Caco-2 (cell line): ENCODE measurements around the gene ZNF787. TPM values are rescaled to one million over a fixed set of nuclear protein-coding genes. Genes with fewer than 3 reads are reported as not detected.
"Not testable (repeated sequence)": the region's sequence is repeated elsewhere in the genome, so short reads cannot be mapped to it uniquely, and the experiment has no call there.

Experiments used
- BruUV-seq: library from RNA; stranded (reverse); fragments of 400-500 nt; replicated peaks from 2 replicates; lab custom pipeline; 2021; lab: Mats Ljungman, UMichigan
- CTCF ChIA-PET: fragments of 300-600 bp; sonication (Branson Sonifier 250); formaldehyde crosslinking; loops from one replicate; lab custom pipeline; 2022; ENCODE audit warnings: antibody characterized with exemption; lab: Charles Lee
- POLR2A ChIA-PET: fragments of 300-600 bp; sonication (Branson Sonifier 250); formaldehyde crosslinking; loops from one replicate; lab custom pipeline; 2022; ENCODE audit warnings: antibody characterized with exemption; lab: Charles Lee
- DNase-seq, 2 experiments: peaks; one replicate each; pipeline versions ENCODE4 v3.0.0 to v3.0.0-alpha.2; 2020 to 2022
- H3K27me3 ChIP-seq: replicated peaks from 2 replicates; pipeline ENCODE4 v1.6.0; 2011; ENCODE audit warnings: low read length; ENCODE audit not compliant: control insufficient read depth, insufficient read depth
- H3K36me3 ChIP-seq: 2 replicates; pipeline ENCODE4 v1.5.1; 2011; ENCODE audit warnings: low read length; ENCODE audit not compliant: control insufficient read depth, insufficient read depth
- H3K4me1 ChIP-seq: fragments of 250-450 bp; sonication (Bioruptor Pico); 2 replicates; pipeline ENCODE4 v1.5.1; 2020; ENCODE audit warnings: mild to moderate bottlenecking
- H3K4me3 ChIP-seq: 2 replicates; pipeline ENCODE4 v1.5.1; 2011; ENCODE audit warnings: low read depth, mild to moderate bottlenecking, control low read depth, low read length
- H3K9me3 ChIP-seq: fragments of 250-450 bp; sonication (Bioruptor Pico); 2 replicates; pipeline ENCODE4 v1.5.1; 2020; ENCODE audit warnings: mild to moderate bottlenecking, moderate library complexity
- H3K27ac Mint-ChIP-seq: one replicate; pipeline ENCODE4 v1.8.0; 2022; ENCODE audit warnings: mixed read lengths; ENCODE audit not compliant: unreplicated experiment
- H3K27me3 Mint-ChIP-seq: one replicate; pipeline ENCODE4 v1.8.0; 2022; ENCODE audit warnings: mixed read lengths; ENCODE audit not compliant: insufficient read depth, unreplicated experiment
- H3K36me3 Mint-ChIP-seq: one replicate; pipeline ENCODE4 v1.8.0; 2022; ENCODE audit warnings: mild to moderate bottlenecking, mixed read lengths; ENCODE audit not compliant: insufficient read depth, unreplicated experiment
- H3K4me1 Mint-ChIP-seq: one replicate; pipeline ENCODE4 v1.8.0; 2022; ENCODE audit warnings: low read depth, mixed read lengths; ENCODE audit not compliant: unreplicated experiment
- H3K4me3 Mint-ChIP-seq: one replicate; pipeline ENCODE4 v1.8.0; 2022; ENCODE audit warnings: mild to moderate bottlenecking, moderate library complexity, mixed read lengths; ENCODE audit not compliant: unreplicated experiment
- H3K9me3 Mint-ChIP-seq: one replicate; pipeline ENCODE4 v1.8.0; 2022; ENCODE audit warnings: mixed read lengths; ENCODE audit not compliant: unreplicated experiment
- intact Hi-C: fragments of 100-400 bp; cut with micrococcal nuclease; formaldehyde crosslinking; loops from one replicate; pipeline ENCODE4 v1.10.0; 2022; ENCODE audit not compliant: unreplicated experiment
- total RNA-seq: library from RNA; stranded (reverse); gene quantifications from 2 replicates; pipeline ENCODE4 v1.2.3, GENCODE V29; 2022
- TF ChIP-seq, protein P1 (sequence below), 2 experiments: fragments of 200-600 bp in 1 of 2; IDR thresholded peaks; 1 replicate in 1 of 2; 2 replicates in 1 of 2; pipeline versions ENCODE4 v1.5.1 to v1.8.0; 2011 to 2022; ENCODE audit warnings: antibody characterized with exemption in 1 of 2, control low read depth in 1 of 2, inconsistent platforms in 1 of 2, low read depth in 1 of 2, low read length in 1 of 2, mild to moderate bottlenecking in 1 of 2, moderate library complexity in 1 of 2; ENCODE audit not compliant: insufficient read depth in 1 of 2, severe bottlenecking in 1 of 2, unreplicated experiment in 1 of 2

The ZNF787 gene
- total RNA-seq, 1 experiment from 2014 or later, result 60.0 TPM

DNA sequence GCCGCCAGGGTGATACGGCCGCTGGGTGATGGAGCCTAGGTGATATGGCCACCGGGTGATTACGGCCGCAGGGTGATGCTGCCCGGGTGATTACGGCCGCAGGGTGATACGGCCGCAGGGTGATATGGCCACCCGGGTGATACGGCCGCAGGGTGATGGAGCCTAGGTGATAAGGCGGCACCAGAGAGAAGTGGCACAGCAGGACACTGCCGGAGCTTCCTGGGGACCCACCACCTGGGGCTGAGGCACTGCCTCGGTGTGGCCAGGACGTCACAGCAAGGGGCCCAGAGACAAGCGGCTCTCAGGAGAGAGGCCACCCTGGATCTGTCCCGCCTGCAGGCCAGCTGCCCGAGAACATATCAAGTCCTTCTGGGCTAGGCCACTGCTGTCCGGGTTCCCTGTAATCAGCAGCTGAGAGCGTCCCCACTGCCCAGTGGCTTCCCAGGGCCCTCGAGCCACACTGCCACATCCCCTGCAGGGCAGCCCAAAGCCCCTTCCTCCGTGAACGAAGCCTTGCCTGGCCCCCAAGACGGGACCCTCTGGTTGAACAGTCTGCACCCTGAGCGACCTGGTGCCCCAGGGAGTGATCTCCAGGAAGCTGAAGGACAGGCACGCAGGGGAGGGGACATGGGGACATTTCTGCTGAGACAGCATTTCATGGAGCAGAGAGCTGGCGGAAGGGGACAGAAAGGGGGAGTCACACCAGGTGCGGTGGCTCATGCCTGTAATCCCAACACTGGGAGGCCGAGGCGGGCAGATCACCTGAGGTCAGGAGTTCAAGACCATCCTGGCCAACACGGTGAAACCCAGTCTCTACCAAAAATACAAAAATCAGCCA lies 22.1 kb downstream of the ZNF787 start:
- Histone ChIP-seq H3K9me3 (no peaks in the 10 kb centered on the region), H3K4me3 (no peak overlapping the region), H3K36me3 (peaks cover 4% of the 10 kb centered on the region), H3K27me3 (no peaks in the 10 kb centered on the region), H3K4me1 (no peaks in the 10 kb centered on the region)
- TF ChIP-seq, protein P1, sequence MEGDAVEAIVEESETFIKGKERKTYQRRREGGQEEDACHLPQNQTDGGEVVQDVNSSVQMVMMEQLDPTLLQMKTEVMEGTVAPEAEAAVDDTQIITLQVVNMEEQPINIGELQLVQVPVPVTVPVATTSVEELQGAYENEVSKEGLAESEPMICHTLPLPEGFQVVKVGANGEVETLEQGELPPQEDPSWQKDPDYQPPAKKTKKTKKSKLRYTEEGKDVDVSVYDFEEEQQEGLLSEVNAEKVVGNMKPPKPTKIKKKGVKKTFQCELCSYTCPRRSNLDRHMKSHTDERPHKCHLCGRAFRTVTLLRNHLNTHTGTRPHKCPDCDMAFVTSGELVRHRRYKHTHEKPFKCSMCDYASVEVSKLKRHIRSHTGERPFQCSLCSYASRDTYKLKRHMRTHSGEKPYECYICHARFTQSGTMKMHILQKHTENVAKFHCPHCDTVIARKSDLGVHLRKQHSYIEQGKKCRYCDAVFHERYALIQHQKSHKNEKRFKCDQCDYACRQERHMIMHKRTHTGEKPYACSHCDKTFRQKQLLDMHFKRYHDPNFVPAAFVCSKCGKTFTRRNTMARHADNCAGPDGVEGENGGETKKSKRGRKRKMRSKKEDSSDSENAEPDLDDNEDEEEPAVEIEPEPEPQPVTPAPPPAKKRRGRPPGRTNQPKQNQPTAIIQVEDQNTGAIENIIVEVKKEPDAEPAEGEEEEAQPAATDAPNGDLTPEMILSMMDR (IDR thresholded peaks at IDR 0.05; ENCODE audit: insufficient read depth in 1 of 2, low read depth in 1 of 2, low read length in 1 of 2, severe bottlenecking in 1 of 2, unreplicated experiment in 1 of 2), result no peak
- POLR2A ChIA-PET, result no interaction called here
- H3K9me3 Mint-ChIP-seq, result no peaks in the 10 kb centered on the region
- no TSS peak for BruUV-seq
- intact Hi-C loops, result no loop called here
- H3K36me3 Mint-ChIP-seq, result peaks cover 74% of the 10 kb centered on the region
- no peaks in the 10 kb centered on the region for H3K4me1 Mint-ChIP-seq
- no peak for DNase-seq
- CTCF ChIA-PET, result no interaction called here
- H3K27ac Mint-ChIP-seq, result no peak overlapping the region
- H3K4me3 Mint-ChIP-seq, result no peak overlapping the region
- H3K27me3 Mint-ChIP-seq, result no peaks in the 10 kb centered on the region

- H3K36me3 ChIP-seq, DNase-seq, H3K4me1 ChIP-seq, H3K9me3 Mint-ChIP-seq, CTCF ChIA-PET, intact Hi-C loops, H3K27ac Mint-ChIP-seq, H3K4me3 ChIP-seq, H3K4me3 Mint-ChIP-seq, H3K4me1 Mint-ChIP-seq, H3K27me3 Mint-ChIP-seq, POLR2A ChIA-PET, H3K27me3 ChIP-seq, BruUV-seq, H3K9me3 ChIP-seq: not testable (repeated sequence)
- H3K36me3 Mint-ChIP-seq, result peaks cover 78% of the 10 kb centered on the region
These were observed 22.9 kb downstream of the ZNF787 start for GRCh38 chr19:56098237-56098636.

- no peaks in the 10 kb centered on the region for H3K4me1 ChIP-seq
- intact Hi-C loops, result no loop called here
- H3K36me3 ChIP-seq, result peaks cover 4% of the 10 kb centered on the region
- H3K4me1 Mint-ChIP-seq, result no peaks in the 10 kb centered on the region
- DNase-seq, result no peak
- no peak overlapping the region for H3K4me3 ChIP-seq
- TF ChIP-seq, protein P1 (IDR thresholded peaks at IDR 0.05; ENCODE audit: insufficient read depth in 1 of 2, low read depth in 1 of 2, low read length in 1 of 2, severe bottlenecking in 1 of 2, unreplicated experiment in 1 of 2), result no peak
- BruUV-seq, result no TSS peak
- peaks cover 81% of the 10 kb centered on the region for H3K36me3 Mint-ChIP-seq
- no peaks in the 10 kb centered on the region for H3K9me3 Mint-ChIP-seq
- no peaks in the 10 kb centered on the region for H3K9me3 ChIP-seq
- no peaks in the 10 kb centered on the region for H3K27me3 ChIP-seq
- no peak overlapping the region for H3K4me3 Mint-ChIP-seq
- H3K27ac Mint-ChIP-seq, result no peak overlapping the region
- H3K27me3 Mint-ChIP-seq, result no peaks in the 10 kb centered on the region
- POLR2A ChIA-PET, result no interaction called here
- CTCF ChIA-PET, result no interaction called here
These were observed 23.3 kb downstream of the ZNF787 start for GRCh38 chr19:56097776-56098175.
